SK-N-SH treated with all-trans-retinoic acid at 6 μM for 48 hours (cell line): Measurements from ENCODE around the gene GOLGA1.

Experiments
- ATAC-seq: fragments of 200-7000 bp; cut with Tn5 transposase; 3 replicates; pipeline ENCODE4 v1.9.1; 2020; ENCODE audit warnings: mild to moderate bottlenecking, moderate library complexity
- CSDC2 ChIP-seq: fragments of 250-450 bp; sonication (Bioruptor Pico); IDR thresholded peaks from 2 replicates; pipeline ENCODE4 v1.5.0; 2020; ENCODE audit warnings: mild to moderate bottlenecking, moderate library complexity
- ESRRG ChIP-seq: fragments of 250-450 bp; sonication (Bioruptor Pico); IDR thresholded peaks from 2 replicates; pipeline ENCODE4 v1.6.1; 2021; ENCODE audit warnings: mild to moderate bottlenecking
- GLIS3 ChIP-seq: fragments of 250-450 bp; sonication (Bioruptor Pico); IDR thresholded peaks from 2 replicates; pipeline ENCODE4 v1.5.0; 2020; ENCODE audit warnings: mild to moderate bottlenecking, moderate library complexity
- ISL1 ChIP-seq: fragments of 250-450 bp; sonication (Bioruptor Pico); IDR thresholded peaks from 2 replicates; pipeline ENCODE4 v2.1.2; 2022; ENCODE audit warnings: mild to moderate bottlenecking, moderate library complexity
- OSR1 ChIP-seq: fragments of 250-450 bp; sonication (Bioruptor Pico); IDR thresholded peaks from 2 replicates; pipeline ENCODE4 v1.8.0; 2022; ENCODE audit warnings: moderate library complexity, mild to moderate bottlenecking, inconsistent platforms
- PPARA ChIP-seq: fragments of 250-450 bp; sonication (Bioruptor Pico); IDR thresholded peaks from 2 replicates; pipeline ENCODE4 v1.5.0; 2020; ENCODE audit warnings: mild to moderate bottlenecking, borderline replicate concordance
- RARB ChIP-seq: fragments of 250-450 bp; sonication (Bioruptor Pico); IDR thresholded peaks from 2 replicates; pipeline ENCODE4 v1.8.0; 2021; ENCODE audit warnings: mild to moderate bottlenecking, moderate library complexity
- SNAI2 ChIP-seq: fragments of 250-450 bp; sonication (Bioruptor Pico); IDR thresholded peaks from 2 replicates; pipeline ENCODE4 v1.5.0; 2020; ENCODE audit warnings: mild to moderate bottlenecking, moderate library complexity
- TCF4 ChIP-seq: fragments of 250-450 bp; sonication (Bioruptor Pico); IDR thresholded peaks from 2 replicates; pipeline ENCODE4 v1.8.0; 2021; ENCODE audit warnings: mild to moderate bottlenecking, moderate library complexity, borderline replicate concordance
- TOX ChIP-seq: fragments of 250-450 bp; sonication (Bioruptor Pico); IDR thresholded peaks from 2 replicates; pipeline ENCODE4 v1.8.0; 2021; ENCODE audit warnings: mild to moderate bottlenecking, moderate library complexity, borderline replicate concordance
- ZC3H10 ChIP-seq: fragments of 250-450 bp; sonication (Bioruptor Pico); IDR thresholded peaks from 2 replicates; pipeline ENCODE4 v1.5.1; 2021; ENCODE audit warnings: mild to moderate bottlenecking, moderate library complexity
- ZFP3 ChIP-seq: fragments of 250-450 bp; sonication (Bioruptor Pico); IDR thresholded peaks from 2 replicates; pipeline ENCODE4 v1.5.0; 2020; ENCODE audit warnings: mild to moderate bottlenecking, moderate library complexity
- ZNF565 ChIP-seq: fragments of 450-650 bp; formaldehyde crosslinking; conservative IDR thresholded peaks from 2 replicates; pipeline ENCODE4 v1.5.0; 2020; ENCODE audit warnings: low read depth, mild to moderate bottlenecking, moderate library complexity
- ZNF70 ChIP-seq: fragments of 450-650 bp; formaldehyde crosslinking; IDR thresholded peaks from 2 replicates; pipeline ENCODE4 v1.5.0; 2020; ENCODE audit warnings: mild to moderate bottlenecking, moderate library complexity
- TF ChIP-seq, protein P1 (sequence below): fragments of 250-450 bp; sonication (Bioruptor Pico); IDR thresholded peaks from 2 replicates; pipeline ENCODE4 v1.8.0; 2020; ENCODE audit warnings: mild to moderate bottlenecking, moderate library complexity, borderline replicate concordance
- TF ChIP-seq, protein P2 (sequence below): fragments of 250-450 bp; sonication (Bioruptor Pico); IDR thresholded peaks from 2 replicates; pipeline ENCODE4 v1.5.1; 2020; ENCODE audit warnings: low read depth, mild to moderate bottlenecking, moderate library complexity
- TF ChIP-seq, protein P3 (sequence below): fragments of 250-450 bp; sonication (Bioruptor Pico); IDR thresholded peaks from 2 replicates; pipeline ENCODE4 v1.5.0; 2020; ENCODE audit warnings: mild to moderate bottlenecking, moderate library complexity
- TF ChIP-seq, protein P4 (sequence below): fragments of 250-450 bp; sonication (Bioruptor Pico); IDR thresholded peaks from 2 replicates; pipeline ENCODE4 v1.8.0; 2021; ENCODE audit warnings: low read depth, mild to moderate bottlenecking, moderate library complexity, borderline replicate concordance

Gene GOLGA1, protein sequence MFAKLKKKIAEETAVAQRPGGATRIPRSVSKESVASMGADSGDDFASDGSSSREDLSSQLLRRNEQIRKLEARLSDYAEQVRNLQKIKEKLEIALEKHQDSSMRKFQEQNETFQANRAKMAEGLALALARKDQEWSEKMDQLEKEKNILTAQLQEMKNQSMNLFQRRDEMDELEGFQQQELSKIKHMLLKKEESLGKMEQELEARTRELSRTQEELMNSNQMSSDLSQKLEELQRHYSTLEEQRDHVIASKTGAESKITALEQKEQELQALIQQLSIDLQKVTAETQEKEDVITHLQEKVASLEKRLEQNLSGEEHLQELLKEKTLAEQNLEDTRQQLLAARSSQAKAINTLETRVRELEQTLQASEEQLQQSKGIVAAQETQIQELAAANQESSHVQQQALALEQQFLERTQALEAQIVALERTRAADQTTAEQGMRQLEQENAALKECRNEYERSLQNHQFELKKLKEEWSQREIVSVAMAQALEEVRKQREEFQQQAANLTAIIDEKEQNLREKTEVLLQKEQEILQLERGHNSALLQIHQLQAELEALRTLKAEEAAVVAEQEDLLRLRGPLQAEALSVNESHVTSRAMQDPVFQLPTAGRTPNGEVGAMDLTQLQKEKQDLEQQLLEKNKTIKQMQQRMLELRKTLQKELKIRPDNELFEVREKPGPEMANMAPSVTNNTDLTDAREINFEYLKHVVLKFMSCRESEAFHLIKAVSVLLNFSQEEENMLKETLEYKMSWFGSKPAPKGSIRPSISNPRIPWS

DNA sequence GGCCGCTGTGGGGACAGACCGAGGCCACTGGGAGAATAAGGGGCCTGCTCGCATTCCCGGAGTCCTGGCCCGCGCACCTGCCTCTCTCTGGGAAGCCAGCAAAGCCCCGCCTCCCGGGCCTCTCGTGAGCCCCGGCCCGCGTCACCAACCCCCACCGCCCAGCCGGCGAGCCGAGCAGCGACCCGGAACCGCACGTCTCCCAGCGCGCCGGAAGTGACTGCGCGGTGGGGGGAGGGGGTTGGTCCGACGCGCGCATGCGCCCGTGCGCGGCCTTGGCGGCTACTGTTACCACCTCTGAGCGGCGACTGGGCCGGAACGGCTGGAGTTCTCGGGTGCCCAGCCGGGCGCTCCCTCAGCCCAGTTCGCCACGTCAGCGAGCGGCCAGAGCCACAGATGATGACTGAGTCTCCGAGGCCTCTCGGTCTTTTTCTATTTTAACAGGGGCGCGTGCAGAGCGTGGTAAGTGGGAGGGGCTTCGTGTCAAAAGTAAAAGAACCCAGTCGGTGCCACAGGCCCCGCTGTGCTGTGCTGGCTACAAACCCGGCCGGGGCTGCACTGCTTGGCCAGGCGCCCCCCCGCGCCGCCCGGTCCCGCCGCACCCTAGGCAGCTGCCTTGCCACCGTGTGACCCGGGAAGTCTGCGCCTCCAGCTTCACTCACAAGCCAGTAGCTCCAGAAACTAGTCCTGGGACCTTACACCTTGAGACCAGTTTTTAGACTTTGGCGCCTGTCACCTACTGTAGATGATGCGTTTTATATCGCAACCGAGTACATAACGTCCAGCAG lies at the start of gene GOLGA1:
Gene GOLGA1, minus strand, starts transcription at position 190 of the 785 bp plus-strand sequence. CDS start 2,372 bp downstream, outside the sequence.
- TF ChIP-seq, protein P1, sequence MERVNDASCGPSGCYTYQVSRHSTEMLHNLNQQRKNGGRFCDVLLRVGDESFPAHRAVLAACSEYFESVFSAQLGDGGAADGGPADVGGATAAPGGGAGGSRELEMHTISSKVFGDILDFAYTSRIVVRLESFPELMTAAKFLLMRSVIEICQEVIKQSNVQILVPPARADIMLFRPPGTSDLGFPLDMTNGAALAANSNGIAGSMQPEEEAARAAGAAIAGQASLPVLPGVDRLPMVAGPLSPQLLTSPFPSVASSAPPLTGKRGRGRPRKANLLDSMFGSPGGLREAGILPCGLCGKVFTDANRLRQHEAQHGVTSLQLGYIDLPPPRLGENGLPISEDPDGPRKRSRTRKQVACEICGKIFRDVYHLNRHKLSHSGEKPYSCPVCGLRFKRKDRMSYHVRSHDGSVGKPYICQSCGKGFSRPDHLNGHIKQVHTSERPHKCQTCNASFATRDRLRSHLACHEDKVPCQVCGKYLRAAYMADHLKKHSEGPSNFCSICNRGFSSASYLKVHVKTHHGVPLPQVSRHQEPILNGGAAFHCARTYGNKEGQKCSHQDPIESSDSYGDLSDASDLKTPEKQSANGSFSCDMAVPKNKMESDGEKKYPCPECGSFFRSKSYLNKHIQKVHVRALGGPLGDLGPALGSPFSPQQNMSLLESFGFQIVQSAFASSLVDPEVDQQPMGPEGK (CRISPR knock-in tag) = no peak
- no peak for TF ChIP-seq ESRRG (CRISPR knock-in tag)
- no peak for TF ChIP-seq ZFP3 (CRISPR knock-in tag)
- no peak for TF ChIP-seq CSDC2 (CRISPR knock-in tag)
- TF ChIP-seq ZC3H10 (CRISPR knock-in tag) = no peak
- no peak for TF ChIP-seq TOX (CRISPR knock-in tag)
- TF ChIP-seq GLIS3 (CRISPR knock-in tag) = no peak
- TF ChIP-seq ZNF565 (CRISPR knock-in tag) = no peak
- peak; percentile 92 for ATAC-seq

DNA sequence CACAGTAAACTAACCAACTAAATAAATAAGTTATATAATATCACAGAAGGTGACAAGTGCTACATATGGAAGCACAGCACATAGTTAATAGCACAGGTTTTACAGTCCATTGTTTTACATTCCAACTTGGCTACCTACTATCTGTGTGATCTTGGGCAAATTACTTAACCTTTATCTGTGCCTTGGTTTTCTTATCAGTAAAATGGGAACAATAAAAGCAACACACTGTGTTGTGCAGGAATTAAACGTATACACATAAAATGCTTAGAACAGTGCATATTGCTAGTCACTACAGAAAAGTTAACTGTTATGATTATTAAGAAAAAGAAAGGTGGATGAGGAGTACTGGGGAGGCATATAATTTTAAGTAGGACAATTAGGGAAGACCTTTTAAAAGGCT lies 42.8 kb upstream of the GOLGA1 start:
- TF ChIP-seq, protein P1 (CRISPR knock-in tag) = no peak
- TF ChIP-seq ISL1 (CRISPR knock-in tag) = no peak
- no peak for TF ChIP-seq TCF4 (CRISPR knock-in tag)
- TF ChIP-seq, protein P2, sequence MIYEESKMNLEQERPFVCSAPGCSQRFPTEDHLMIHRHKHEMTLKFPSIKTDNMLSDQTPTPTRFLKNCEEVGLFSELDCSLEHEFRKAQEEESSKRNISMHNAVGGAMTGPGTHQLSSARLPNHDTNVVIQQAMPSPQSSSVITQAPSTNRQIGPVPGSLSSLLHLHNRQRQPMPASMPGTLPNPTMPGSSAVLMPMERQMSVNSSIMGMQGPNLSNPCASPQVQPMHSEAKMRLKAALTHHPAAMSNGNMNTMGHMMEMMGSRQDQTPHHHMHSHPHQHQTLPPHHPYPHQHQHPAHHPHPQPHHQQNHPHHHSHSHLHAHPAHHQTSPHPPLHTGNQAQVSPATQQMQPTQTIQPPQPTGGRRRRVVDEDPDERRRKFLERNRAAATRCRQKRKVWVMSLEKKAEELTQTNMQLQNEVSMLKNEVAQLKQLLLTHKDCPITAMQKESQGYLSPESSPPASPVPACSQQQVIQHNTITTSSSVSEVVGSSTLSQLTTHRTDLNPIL (CRISPR knock-in tag) = no peak
- TF ChIP-seq SNAI2 (CRISPR knock-in tag) = no peak
- TF ChIP-seq, protein P3, sequence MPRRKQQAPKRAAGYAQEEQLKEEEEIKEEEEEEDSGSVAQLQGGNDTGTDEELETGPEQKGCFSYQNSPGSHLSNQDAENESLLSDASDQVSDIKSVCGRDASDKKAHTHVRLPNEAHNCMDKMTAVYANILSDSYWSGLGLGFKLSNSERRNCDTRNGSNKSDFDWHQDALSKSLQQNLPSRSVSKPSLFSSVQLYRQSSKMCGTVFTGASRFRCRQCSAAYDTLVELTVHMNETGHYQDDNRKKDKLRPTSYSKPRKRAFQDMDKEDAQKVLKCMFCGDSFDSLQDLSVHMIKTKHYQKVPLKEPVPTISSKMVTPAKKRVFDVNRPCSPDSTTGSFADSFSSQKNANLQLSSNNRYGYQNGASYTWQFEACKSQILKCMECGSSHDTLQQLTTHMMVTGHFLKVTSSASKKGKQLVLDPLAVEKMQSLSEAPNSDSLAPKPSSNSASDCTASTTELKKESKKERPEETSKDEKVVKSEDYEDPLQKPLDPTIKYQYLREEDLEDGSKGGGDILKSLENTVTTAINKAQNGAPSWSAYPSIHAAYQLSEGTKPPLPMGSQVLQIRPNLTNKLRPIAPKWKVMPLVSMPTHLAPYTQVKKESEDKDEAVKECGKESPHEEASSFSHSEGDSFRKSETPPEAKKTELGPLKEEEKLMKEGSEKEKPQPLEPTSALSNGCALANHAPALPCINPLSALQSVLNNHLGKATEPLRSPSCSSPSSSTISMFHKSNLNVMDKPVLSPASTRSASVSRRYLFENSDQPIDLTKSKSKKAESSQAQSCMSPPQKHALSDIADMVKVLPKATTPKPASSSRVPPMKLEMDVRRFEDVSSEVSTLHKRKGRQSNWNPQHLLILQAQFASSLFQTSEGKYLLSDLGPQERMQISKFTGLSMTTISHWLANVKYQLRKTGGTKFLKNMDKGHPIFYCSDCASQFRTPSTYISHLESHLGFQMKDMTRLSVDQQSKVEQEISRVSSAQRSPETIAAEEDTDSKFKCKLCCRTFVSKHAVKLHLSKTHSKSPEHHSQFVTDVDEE (CRISPR knock-in tag) = no peak
- TF ChIP-seq OSR1 (CRISPR knock-in tag) = no peak
- no peak for TF ChIP-seq ZNF565 (CRISPR knock-in tag)
- TF ChIP-seq GLIS3 (CRISPR knock-in tag) = no peak
- TF ChIP-seq CSDC2 (CRISPR knock-in tag) = no peak
- no peak for TF ChIP-seq RARB
- TF ChIP-seq ESRRG (CRISPR knock-in tag) = no peak
- TF ChIP-seq ZNF70 (CRISPR knock-in tag) = no peak
- TF ChIP-seq, all 23 proteins: peak for 0
- no peak for ATAC-seq

DNA sequence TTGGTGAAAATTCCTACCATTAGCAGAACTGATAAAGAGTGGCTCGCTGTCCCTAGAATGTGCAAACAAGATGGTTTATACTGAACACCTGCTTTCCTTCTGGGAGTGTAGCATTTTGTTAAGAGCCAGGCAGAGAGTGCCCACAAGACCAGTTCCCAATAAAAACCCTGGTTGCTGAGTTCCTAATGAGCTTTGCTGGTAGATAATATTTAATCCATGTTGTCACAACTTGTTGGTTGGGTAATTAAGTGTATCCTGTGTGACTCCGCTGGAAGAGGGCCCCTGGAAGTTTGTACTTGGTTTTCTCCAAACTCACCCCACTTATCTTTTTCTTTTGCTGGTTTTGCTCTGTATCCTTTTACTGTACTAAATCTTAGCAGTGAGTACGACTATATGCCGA lies 39.5 kb upstream of the GOLGA1 start:
- TF ChIP-seq ZFP3 (CRISPR knock-in tag) (no peak), SNAI2 (CRISPR knock-in tag) (no peak), ZNF565 (CRISPR knock-in tag) (no peak), PPARA (CRISPR knock-in tag) (no peak), RARB (no peak), TOX (CRISPR knock-in tag) (no peak), TCF4 (CRISPR knock-in tag) (no peak)
- TF ChIP-seq, protein P4, sequence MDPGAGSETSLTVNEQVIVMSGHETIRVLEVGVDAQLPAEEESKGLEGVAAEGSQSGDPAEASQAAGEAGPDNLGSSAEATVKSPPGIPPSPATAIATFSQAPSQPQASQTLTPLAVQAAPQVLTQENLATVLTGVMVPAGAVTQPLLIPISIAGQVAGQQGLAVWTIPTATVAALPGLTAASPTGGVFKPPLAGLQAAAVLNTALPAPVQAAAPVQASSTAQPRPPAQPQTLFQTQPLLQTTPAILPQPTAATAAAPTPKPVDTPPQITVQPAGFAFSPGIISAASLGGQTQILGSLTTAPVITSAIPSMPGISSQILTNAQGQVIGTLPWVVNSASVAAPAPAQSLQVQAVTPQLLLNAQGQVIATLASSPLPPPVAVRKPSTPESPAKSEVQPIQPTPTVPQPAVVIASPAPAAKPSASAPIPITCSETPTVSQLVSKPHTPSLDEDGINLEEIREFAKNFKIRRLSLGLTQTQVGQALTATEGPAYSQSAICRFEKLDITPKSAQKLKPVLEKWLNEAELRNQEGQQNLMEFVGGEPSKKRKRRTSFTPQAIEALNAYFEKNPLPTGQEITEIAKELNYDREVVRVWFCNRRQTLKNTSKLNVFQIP (CRISPR knock-in tag) = no peak
- no peak for ATAC-seq
